Lung (tissue), 12 donors: ENCODE data around the gene LGALS4. TPM values are rescaled to one million over a fixed set of nuclear protein-coding genes. Genes with fewer than 3 reads are reported as not detected.
"Not testable (repeated sequence)": the region's sequence is repeated elsewhere in the genome, so short reads cannot be mapped to it uniquely, and the experiment has no call there.

Experiments used
- ATAC-seq: fragments of 200-7000 bp; cut with Tn5 transposase; one replicate; pipeline ENCODE4 v1.9.1; 2020; ENCODE audit warnings: moderate number of reproducible peaks; ENCODE audit not compliant: insufficient read depth, low FRiP score
- DNase-seq, 3 donors: peaks; one replicate each; pipeline ENCODE4 v3.0.0-alpha.2; 2013 to 2017
- H3K27ac ChIP-seq, 2 donors: one replicate each; pipeline ENCODE4 v1.5.1; 2013; ENCODE audit warnings: mild to moderate bottlenecking in 2 of 2, moderate library complexity in 2 of 2, control low read depth in 1 of 2, inconsistent platforms in 1 of 2, low read depth in 1 of 2, low read length in 1 of 2
- H3K27me3 ChIP-seq, 3 donors: one replicate each; pipeline ENCODE4 v1.5.1; 2013; ENCODE audit warnings: low read length in 2 of 3; ENCODE audit not compliant: control insufficient read depth in 3 of 3, insufficient read depth in 3 of 3
- H3K36me3 ChIP-seq, 4 donors: one replicate each; pipeline ENCODE4 v1.5.1; 2013; ENCODE audit warnings: low read length in 4 of 4, mild to moderate bottlenecking in 1 of 4, moderate library complexity in 1 of 4; ENCODE audit not compliant: control insufficient read depth in 4 of 4, insufficient read depth in 4 of 4
- H3K4me1 ChIP-seq, 5 donors: one replicate each; pipeline ENCODE4 v1.5.1; 2013; ENCODE audit warnings: low read length in 5 of 5, mild to moderate bottlenecking in 2 of 5, moderate library complexity in 1 of 5; ENCODE audit not compliant: control insufficient read depth in 5 of 5, insufficient read depth in 5 of 5
- H3K4me3 ChIP-seq: one replicate; pipeline ENCODE4 v1.5.1; 2013; ENCODE audit warnings: mild to moderate bottlenecking, control low read depth, moderate library complexity
- H3K9ac ChIP-seq, 2 donors: one replicate each; pipeline ENCODE4 v1.5.1; 2013; ENCODE audit warnings: low read length in 2 of 2, control low read depth in 1 of 2; ENCODE audit not compliant: insufficient read depth in 1 of 2
- H3K9me3 ChIP-seq, 4 donors: one replicate each; pipeline ENCODE4 v1.5.1; 2013; ENCODE audit warnings: low read length in 3 of 4, mild to moderate bottlenecking in 1 of 4, moderate library complexity in 1 of 4; ENCODE audit not compliant: control insufficient read depth in 4 of 4, insufficient read depth in 3 of 4
- CTCF ChIP-seq: IDR thresholded peaks from 2 replicates; pipeline ENCODE4 v1.5.1; 2012; ENCODE audit warnings: mild to moderate bottlenecking; ENCODE audit errors: control extremely low read depth, extremely low read depth
- WGBS, 2 donors: extraction: QIAGEN DNeasy Blood & Tissue Kit; methylation state at CpG; one replicate each; pipeline ENCODE4 v1.1.7; 2013; 5-methylcytosine and 5-hydroxymethylcytosine counted together
- polyA plus RNA-seq, 2 donors: library from polyadenylated mRNA; stranded (reverse); fragments of 200-250 nt; gene quantifications; one replicate each; pipeline ENCODE4 v1.2.1, GENCODE V29; 2013
- total RNA-seq, 2 donors: library from RNA; depleted of rRNA in 1 of 2; stranded (reverse); fragments of >200 nt in 1 of 2; gene quantifications; one replicate each; pipeline ENCODE4 v1.2.1, GENCODE V29; 2014 to 2021
- donor health status: control.
- donor health status: control.
- donor health status: Bipolar disorder and iron deficiency.
- donor health status: healthy.
- donor health status: DM: yes; HTN: yes; CAD: no.

The LGALS4 gene
- total and polyA plus RNA-seq, 4 donors, result 0.39 to 4.1 (median 2.6) TPM

- Histone ChIP-seq H3K27ac (no peak overlapping the region), H3K9me3 (no peaks in the 10 kb centered on the region), H3K4me1 (peaks cover 0 to 48% (median 33%) of the 10 kb centered on the region in 5 donors), H3K9ac (no peak overlapping the region), H3K4me3 (no peak overlapping the region), H3K36me3 (peaks cover 19 to 31% (median 27%) of the 10 kb centered on the region in 4 donors), H3K27me3 (no peaks in the 10 kb centered on the region)
- no peak for TF ChIP-seq CTCF
- no peak for ATAC-seq
- 86 to 88% methylated on average over 7 of the region's 7 CpGs for WGBS, 2 donors
- peak in 1 of 3 donors; percentile 41 for DNase-seq
Observed at GRCh38 chr19:38833092-38833425, 20.3 kb upstream of the LGALS4 start.

- DNase-seq, result peak; percentile 71 to 76 (median 72)
Observed at GRCh38 chr19:38831142-38831605, 18.4 kb upstream of the LGALS4 start.

GRCh38 chr19:38830039-38830733 is 17.4 kb upstream of the LGALS4 start:
- Histone ChIP-seq H3K4me1 (peaks cover 5 to 21% (median 10%) of the 10 kb centered on the region in 5 donors), H3K27ac (peak overlapping the region in 1 of 2 donors; percentile 13), H3K4me3 (no peak overlapping the region), H3K27me3 (no peaks in the 10 kb centered on the region), H3K9ac (no peak overlapping the region), H3K9me3 (no peaks in the 10 kb centered on the region), H3K36me3 (peaks cover 8 to 19% (median 13%) of the 10 kb centered on the region in 4 donors)
- ATAC-seq, result no peak
- DNase-seq, result no peak
- TF ChIP-seq CTCF, result no peak
- WGBS, 2 donors, result 76 to 81% methylated on average over 4 of the region's 4 CpGs

More at GRCh38 chr19:38831142-38831605, 18.4 kb upstream of the LGALS4 start:
- ATAC-seq, result peak; percentile 72
- peak overlapping the region; percentile 34 for H3K4me3 ChIP-seq
- WGBS, 2 donors, result 2 to 4% methylated on average over 16 of the region's 16 CpGs
- H3K27ac ChIP-seq, result peak overlapping the region; percentile 85 to 87
- H3K9ac ChIP-seq, result peak overlapping the region; percentile 86 to 89
- no peaks in the 10 kb centered on the region for H3K9me3 ChIP-seq
- H3K27me3 ChIP-seq, result no peaks in the 10 kb centered on the region
- H3K4me1 ChIP-seq, result peaks cover 5 to 31% (median 18%) of the 10 kb centered on the region in 5 donors
- no peak for TF ChIP-seq CTCF
- H3K36me3 ChIP-seq, result peaks cover 11 to 27% (median 20%) of the 10 kb centered on the region in 4 donors

GRCh38 chr19:38829203-38829602 is 16.5 kb upstream of the LGALS4 start:
- not testable (repeated sequence) for H3K27ac ChIP-seq, DNase-seq, H3K9ac ChIP-seq, H3K9me3 ChIP-seq, H3K4me3 ChIP-seq, H3K27me3 ChIP-seq, ATAC-seq
- Histone ChIP-seq H3K36me3 (peaks cover 8 to 22% (median 12%) of the 10 kb centered on the region in 4 donors), H3K4me1 (peaks cover 5 to 15% (median 8%) of the 10 kb centered on the region in 5 donors)
- 74 to 88% methylated on average over 7 of the region's 7 CpGs for WGBS, 2 donors
